ENCODE data around the gene ZMIZ1.

ZMIZ1 gene

DNA sequence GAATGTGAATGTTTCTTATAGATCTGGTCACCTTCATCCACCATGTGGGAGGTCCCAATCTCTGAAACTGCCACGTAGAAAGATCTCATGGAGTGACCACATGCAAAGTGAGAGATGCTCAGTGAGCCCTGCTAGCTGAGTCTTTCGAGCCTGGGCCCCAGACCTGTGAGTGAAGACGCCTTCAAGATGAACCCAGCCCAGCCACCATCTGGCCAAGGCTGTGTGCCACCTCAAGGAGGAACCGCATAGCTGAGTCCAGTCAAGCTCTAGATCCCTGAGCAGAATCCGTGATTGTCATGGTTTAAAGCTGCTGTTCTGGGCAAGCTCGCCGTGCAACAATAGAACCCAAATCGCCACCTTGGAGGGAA lies 258.3 kb downstream of the ZMIZ1 start:
- H3K27ac ChIP-seq (ENCODE audit: extremely low read depth, low read depth, low read length), result no peak overlapping the region
- H3K4me3 ChIP-seq (ENCODE audit: low read depth, low read length), result no peak overlapping the region
- no peaks in the 10 kb centered on the region for H3K36me3 ChIP-seq (ENCODE audit: control insufficient read depth in 2 of 2, insufficient read depth in 1 of 2, low read length in 2 of 2)
- no peak for TF ChIP-seq YY2 (tag by site-specific recombination; IDR thresholded peaks at IDR 0.05)
- TF ChIP-seq WT1 (tag by site-specific recombination; IDR thresholded peaks at IDR 0.05), result no peak
- no peak for TF ChIP-seq ZNF585B (tag by site-specific recombination; IDR thresholded peaks at IDR 0.05)
- TF ChIP-seq, protein P1, sequence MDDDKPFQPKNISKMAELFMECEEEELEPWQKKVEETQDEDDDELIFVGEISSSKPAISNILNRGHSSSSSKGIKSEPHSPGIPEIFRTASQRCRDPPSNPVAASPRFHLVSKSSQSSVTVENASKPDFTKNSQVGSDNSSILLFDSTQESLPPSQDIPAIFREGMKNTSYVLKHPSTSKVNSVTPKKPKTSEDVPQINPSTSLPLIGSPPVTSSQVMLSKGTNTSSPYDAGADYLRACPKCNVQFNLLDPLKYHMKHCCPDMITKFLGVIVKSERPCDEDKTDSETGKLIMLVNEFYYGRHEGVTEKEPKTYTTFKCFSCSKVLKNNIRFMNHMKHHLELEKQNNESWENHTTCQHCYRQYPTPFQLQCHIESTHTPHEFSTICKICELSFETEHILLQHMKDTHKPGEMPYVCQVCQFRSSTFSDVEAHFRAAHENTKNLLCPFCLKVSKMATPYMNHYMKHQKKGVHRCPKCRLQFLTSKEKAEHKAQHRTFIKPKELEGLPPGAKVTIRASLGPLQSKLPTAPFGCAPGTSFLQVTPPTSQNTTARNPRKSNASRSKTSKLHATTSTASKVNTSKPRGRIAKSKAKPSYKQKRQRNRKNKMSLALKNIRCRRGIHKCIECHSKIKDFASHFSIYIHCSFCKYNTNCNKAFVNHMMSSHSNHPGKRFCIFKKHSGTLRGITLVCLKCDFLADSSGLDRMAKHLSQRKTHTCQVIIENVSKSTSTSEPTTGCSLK (tag by site-specific recombination; IDR thresholded peaks at IDR 0.05), result no peak
- no peak for TF ChIP-seq ZNF600 (tag by site-specific recombination; IDR thresholded peaks at IDR 0.05)
- TF ChIP-seq, protein P2, sequence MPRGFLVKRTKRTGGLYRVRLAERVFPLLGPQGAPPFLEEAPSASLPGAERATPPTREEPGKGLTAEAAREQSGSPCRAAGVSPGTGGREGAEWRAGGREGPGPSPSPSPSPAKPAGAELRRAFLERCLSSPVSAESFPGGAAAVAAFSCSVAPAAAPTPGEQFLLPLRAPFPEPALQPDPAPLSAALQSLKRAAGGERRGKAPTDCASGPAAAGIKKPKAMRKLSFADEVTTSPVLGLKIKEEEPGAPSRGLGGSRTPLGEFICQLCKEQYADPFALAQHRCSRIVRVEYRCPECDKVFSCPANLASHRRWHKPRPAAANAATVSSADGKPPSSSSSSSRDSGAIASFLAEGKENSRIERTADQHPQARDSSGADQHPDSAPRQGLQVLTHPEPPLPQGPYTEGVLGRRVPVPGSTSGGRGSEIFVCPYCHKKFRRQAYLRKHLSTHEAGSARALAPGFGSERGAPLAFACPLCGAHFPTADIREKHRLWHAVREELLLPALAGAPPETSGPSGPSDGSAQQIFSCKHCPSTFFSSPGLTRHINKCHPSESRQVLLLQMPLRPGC (tag by site-specific recombination; IDR thresholded peaks at IDR 0.05), result no peak
- no peak for TF ChIP-seq ZNF324 (tag by site-specific recombination; IDR thresholded peaks at IDR 0.05)
- TF ChIP-seq ZNF510 (tag by site-specific recombination; IDR thresholded peaks at IDR 0.05; ENCODE audit: insufficient replicate concordance), result no peak
- no peak for TF ChIP-seq ZNF24 (tag by site-specific recombination; IDR thresholded peaks at IDR 0.05)
- TF ChIP-seq, protein P3, sequence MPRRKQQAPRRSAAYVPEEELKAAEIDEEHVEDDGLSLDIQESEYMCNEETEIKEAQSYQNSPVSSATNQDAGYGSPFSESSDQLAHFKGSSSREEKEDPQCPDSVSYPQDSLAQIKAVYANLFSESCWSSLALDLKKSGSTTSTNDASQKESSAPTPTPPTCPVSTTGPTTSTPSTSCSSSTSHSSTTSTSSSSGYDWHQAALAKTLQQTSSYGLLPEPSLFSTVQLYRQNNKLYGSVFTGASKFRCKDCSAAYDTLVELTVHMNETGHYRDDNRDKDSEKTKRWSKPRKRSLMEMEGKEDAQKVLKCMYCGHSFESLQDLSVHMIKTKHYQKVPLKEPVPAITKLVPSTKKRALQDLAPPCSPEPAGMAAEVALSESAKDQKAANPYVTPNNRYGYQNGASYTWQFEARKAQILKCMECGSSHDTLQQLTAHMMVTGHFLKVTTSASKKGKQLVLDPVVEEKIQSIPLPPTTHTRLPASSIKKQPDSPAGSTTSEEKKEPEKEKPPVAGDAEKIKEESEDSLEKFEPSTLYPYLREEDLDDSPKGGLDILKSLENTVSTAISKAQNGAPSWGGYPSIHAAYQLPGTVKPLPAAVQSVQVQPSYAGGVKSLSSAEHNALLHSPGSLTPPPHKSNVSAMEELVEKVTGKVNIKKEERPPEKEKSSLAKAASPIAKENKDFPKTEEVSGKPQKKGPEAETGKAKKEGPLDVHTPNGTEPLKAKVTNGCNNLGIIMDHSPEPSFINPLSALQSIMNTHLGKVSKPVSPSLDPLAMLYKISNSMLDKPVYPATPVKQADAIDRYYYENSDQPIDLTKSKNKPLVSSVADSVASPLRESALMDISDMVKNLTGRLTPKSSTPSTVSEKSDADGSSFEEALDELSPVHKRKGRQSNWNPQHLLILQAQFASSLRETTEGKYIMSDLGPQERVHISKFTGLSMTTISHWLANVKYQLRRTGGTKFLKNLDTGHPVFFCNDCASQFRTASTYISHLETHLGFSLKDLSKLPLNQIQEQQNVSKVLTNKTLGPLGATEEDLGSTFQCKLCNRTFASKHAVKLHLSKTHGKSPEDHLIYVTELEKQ (tag by site-specific recombination; IDR thresholded peaks at IDR 0.05; ENCODE audit: borderline replicate concordance), result no peak
- TF ChIP-seq ZNF140 (tag by site-specific recombination; IDR thresholded peaks at IDR 0.05), result no peak
- no peak for TF ChIP-seq ZNF561 (tag by site-specific recombination; IDR thresholded peaks at IDR 0.05; ENCODE audit: borderline replicate concordance)
- H3K4me1 ChIP-seq (ENCODE audit: control insufficient read depth, insufficient read depth, low read length), result no peaks in the 10 kb centered on the region
- ChIA-PET CTCF (interaction anchor here (0.7 kb wide), 1 partner anchor 17 kb away, joined by 3 read pairs; no protein-coding TSS in a partner anchor), POLR2A (no interaction called here)
- no peaks in the 10 kb centered on the region for H3K9me3 ChIP-seq (ENCODE audit: control insufficient read depth, insufficient read depth, low read depth, low read length)

DNA sequence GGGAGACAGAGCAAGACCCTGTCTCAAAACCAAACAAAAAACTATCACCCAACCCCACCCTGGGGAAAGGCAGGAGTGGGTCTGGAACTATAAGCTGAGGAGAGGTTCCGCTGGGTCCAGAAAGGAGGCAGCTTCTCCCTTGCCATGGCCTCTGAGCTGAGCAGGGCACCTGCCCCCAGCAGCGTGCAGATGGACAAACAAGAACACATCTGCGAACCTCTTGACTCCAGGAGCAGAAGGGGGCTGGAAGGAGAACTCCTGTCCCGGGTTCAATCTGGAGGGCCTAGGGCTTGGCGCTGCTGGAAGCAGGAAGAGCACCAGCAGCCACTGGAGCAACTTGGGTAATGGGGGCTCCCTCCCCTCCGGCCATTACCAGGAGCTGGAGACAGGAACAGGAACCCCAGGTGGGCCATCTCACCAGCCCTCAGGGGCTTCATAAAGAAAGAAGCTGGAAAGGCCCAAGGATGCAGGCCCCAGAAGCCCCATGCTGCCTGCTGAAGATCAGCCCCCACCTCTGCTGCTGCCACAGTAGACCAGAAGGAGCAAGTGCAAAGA lies 259.5 kb downstream of the ZMIZ1 start:
- H3K36me3 ChIP-seq (ENCODE audit: control insufficient read depth in 2 of 2, insufficient read depth in 1 of 2, low read length in 2 of 2), result no peaks in the 10 kb centered on the region
- no peak for TF ChIP-seq ZNF785 (tag by site-specific recombination; IDR thresholded peaks at IDR 0.05)
- TF ChIP-seq ZNF433 (tag by site-specific recombination; IDR thresholded peaks at IDR 0.05; ENCODE audit: low read depth), result no peak
- TF ChIP-seq ZNF366 (tag by site-specific recombination; conservative IDR thresholded peaks at IDR 0.05), result no peak
- TF ChIP-seq ZNF24 (tag by site-specific recombination; IDR thresholded peaks at IDR 0.05), result no peak
- TF ChIP-seq, protein P4, sequence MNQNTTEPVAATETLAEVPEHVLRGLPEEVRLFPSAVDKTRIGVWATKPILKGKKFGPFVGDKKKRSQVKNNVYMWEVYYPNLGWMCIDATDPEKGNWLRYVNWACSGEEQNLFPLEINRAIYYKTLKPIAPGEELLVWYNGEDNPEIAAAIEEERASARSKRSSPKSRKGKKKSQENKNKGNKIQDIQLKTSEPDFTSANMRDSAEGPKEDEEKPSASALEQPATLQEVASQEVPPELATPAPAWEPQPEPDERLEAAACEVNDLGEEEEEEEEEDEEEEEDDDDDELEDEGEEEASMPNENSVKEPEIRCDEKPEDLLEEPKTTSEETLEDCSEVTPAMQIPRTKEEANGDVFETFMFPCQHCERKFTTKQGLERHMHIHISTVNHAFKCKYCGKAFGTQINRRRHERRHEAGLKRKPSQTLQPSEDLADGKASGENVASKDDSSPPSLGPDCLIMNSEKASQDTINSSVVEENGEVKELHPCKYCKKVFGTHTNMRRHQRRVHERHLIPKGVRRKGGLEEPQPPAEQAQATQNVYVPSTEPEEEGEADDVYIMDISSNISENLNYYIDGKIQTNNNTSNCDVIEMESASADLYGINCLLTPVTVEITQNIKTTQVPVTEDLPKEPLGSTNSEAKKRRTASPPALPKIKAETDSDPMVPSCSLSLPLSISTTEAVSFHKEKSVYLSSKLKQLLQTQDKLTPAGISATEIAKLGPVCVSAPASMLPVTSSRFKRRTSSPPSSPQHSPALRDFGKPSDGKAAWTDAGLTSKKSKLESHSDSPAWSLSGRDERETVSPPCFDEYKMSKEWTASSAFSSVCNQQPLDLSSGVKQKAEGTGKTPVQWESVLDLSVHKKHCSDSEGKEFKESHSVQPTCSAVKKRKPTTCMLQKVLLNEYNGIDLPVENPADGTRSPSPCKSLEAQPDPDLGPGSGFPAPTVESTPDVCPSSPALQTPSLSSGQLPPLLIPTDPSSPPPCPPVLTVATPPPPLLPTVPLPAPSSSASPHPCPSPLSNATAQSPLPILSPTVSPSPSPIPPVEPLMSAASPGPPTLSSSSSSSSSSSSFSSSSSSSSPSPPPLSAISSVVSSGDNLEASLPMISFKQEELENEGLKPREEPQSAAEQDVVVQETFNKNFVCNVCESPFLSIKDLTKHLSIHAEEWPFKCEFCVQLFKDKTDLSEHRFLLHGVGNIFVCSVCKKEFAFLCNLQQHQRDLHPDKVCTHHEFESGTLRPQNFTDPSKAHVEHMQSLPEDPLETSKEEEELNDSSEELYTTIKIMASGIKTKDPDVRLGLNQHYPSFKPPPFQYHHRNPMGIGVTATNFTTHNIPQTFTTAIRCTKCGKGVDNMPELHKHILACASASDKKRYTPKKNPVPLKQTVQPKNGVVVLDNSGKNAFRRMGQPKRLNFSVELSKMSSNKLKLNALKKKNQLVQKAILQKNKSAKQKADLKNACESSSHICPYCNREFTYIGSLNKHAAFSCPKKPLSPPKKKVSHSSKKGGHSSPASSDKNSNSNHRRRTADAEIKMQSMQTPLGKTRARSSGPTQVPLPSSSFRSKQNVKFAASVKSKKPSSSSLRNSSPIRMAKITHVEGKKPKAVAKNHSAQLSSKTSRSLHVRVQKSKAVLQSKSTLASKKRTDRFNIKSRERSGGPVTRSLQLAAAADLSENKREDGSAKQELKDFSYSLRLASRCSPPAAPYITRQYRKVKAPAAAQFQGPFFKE (tag by site-specific recombination; IDR thresholded peaks at IDR 0.05; ENCODE audit: borderline replicate concordance), result no peak
- TF ChIP-seq, protein P5, sequence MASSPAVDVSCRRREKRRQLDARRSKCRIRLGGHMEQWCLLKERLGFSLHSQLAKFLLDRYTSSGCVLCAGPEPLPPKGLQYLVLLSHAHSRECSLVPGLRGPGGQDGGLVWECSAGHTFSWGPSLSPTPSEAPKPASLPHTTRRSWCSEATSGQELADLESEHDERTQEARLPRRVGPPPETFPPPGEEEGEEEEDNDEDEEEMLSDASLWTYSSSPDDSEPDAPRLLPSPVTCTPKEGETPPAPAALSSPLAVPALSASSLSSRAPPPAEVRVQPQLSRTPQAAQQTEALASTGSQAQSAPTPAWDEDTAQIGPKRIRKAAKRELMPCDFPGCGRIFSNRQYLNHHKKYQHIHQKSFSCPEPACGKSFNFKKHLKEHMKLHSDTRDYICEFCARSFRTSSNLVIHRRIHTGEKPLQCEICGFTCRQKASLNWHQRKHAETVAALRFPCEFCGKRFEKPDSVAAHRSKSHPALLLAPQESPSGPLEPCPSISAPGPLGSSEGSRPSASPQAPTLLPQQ (tag by site-specific recombination; IDR thresholded peaks at IDR 0.05), result no peak
- no peak for TF ChIP-seq GLI4 (tag by site-specific recombination; IDR thresholded peaks at IDR 0.05)
- no peak for TF ChIP-seq WT1 (tag by site-specific recombination; IDR thresholded peaks at IDR 0.05)
- no peak for TF ChIP-seq ZNF658 (tag by site-specific recombination; IDR thresholded peaks at IDR 0.05)
- H3K27ac ChIP-seq (ENCODE audit: extremely low read depth, low read depth, low read length), result no peak overlapping the region
- no peaks in the 10 kb centered on the region for H3K9me3 ChIP-seq (ENCODE audit: control insufficient read depth, insufficient read depth, low read depth, low read length)
- ChIA-PET CTCF (no interaction called here), POLR2A (no interaction called here)
- no peaks in the 10 kb centered on the region for H3K4me1 ChIP-seq (ENCODE audit: control insufficient read depth, insufficient read depth, low read length)
- no peak overlapping the region for H3K4me3 ChIP-seq (ENCODE audit: low read depth, low read length)

Data from HEK293 (cell line).